ENCODE results near the gene MAD2L2. TPM values are rescaled to one million over a fixed set of nuclear protein-coding genes. Genes with fewer than 3 reads are reported as not detected.
A peak's percentile ranks its signal among the peaks of the same experiment; 100 is the strongest.

MAD2L2 gene
- total RNA-seq, 1 experiment from 2014 or later: 283 TPM

DNA sequence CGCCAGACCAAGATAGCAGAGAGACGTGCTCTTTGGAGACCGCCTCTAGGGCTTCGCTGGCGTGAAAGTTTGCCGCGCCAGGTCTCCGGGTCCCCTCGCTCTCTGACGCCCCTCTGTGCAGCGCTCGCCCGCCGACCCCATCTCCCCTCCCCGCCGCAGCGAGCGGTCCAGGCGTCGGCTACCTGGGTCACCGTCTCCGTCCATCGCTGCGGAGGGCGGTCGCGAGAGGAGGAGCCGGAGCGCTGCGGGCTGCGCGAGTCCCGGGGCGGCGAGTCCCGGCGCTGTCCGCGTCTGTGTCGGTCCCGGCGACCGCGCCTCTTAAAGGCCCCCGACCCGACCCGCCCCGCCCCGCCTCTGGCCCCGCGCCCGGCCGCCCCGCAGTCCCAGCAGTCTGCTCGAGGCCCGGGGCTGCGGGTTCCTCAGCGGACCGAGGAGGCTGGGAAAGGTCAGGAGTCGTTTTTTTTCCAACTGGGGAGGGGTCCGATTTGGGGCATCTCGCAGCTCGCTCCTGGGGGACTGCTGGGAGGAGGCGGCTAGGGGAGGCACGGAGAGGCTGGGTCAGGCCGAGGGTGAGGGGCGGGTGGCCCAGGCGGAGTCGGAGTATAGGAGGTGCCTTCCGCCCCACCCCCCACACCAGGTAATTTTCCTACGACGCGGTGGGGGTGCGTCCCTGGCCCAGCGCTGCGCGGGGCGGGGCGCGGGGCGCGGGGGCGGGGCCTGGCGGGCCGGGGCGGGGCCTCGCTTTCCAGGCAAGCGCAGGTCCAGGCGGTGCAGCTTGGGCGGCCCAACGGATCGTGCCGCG is 26.6 kb downstream of the MAD2L2 start, which contains the start of the genes FBXO2 and FBXO44:
Gene FBXO2, minus strand, starts transcription at position 293 of the 802 bp plus-strand sequence. Its CDS starts 89 bp downstream, at position 204.
Gene FBXO44, plus strand, starts transcription at position 741 of the 802 bp plus-strand sequence. CDS start 959 bp downstream, outside the sequence.
- H3K56ac ChIP-seq (ENCODE audit: insufficient read length, low read depth, low read length): no peak within 1 kb of the TSS
- no peak within 1 kb of the TSS for H2BK12ac ChIP-seq (ENCODE audit: insufficient read length, low read depth, low read length)
- H2BK20ac ChIP-seq (ENCODE audit: low read depth, low read length, poor library complexity, severe bottlenecking): no peak within 1 kb of the TSS
- H3K4me1 Mint-ChIP-seq: peaks cover 26 to 31% of the 10 kb centered on the region in 2 experiments
- peak within 1 kb of the TSS; percentile 84 for H3K4me2 ChIP-seq (ENCODE audit: insufficient read depth, insufficient read length, low read length)
- no peaks in the 10 kb centered on the region for H3K79me2 ChIP-seq (ENCODE audit: insufficient read depth, low read length)
- H3K4me3 Mint-ChIP-seq: peak within 1 kb of the TSS; percentile 71 to 85
- H4K20me1 ChIP-seq (ENCODE audit: control insufficient read depth, insufficient read depth, insufficient read length): no peaks in the 10 kb centered on the region
- TF ChIP-seq CTCF (conservative IDR thresholded peaks at IDR 0.05): no peak
- H3K9ac ChIP-seq (ENCODE audit: extremely low read depth, insufficient read length, low read length): peak within 1 kb of the TSS; percentile 34
- H3K79me1 ChIP-seq (ENCODE audit: insufficient read depth, low read depth, low read length, poor library complexity, severe bottlenecking): no peaks in the 10 kb centered on the region
- peak; percentile 91 for DNase-seq
- no peak within 1 kb of the TSS for H2AFZ ChIP-seq (ENCODE audit: low read length)
- H3K23ac ChIP-seq (ENCODE audit: insufficient read length, low read depth, low read length): no peak within 1 kb of the TSS
- H3K36me3 Mint-ChIP-seq (ENCODE audit: insufficient read depth in 1 of 3, low read depth in 3 of 3): peaks cover 6 to 27% (median 22%) of the 10 kb centered on the region in 3 experiments
- no peak within 1 kb of the TSS for H4K8ac ChIP-seq (replicated peaks; ENCODE audit: insufficient read length, low read depth, low read length)
- H3K27me3 Mint-ChIP-seq (ENCODE audit: low read depth): peaks cover 42% of the 10 kb centered on the region
- H4K5ac ChIP-seq (ENCODE audit: insufficient read length, low read depth, low read length): no peak within 1 kb of the TSS
- no peaks in the 10 kb centered on the region for H3K9me3 Mint-ChIP-seq
- peak within 1 kb of the TSS; percentile 60 for H3K14ac ChIP-seq (ENCODE audit: insufficient read depth, low read length)
- no peak within 1 kb of the TSS for H3T11ph ChIP-seq (ENCODE audit: low read length)
- no peak within 1 kb of the TSS for H2BK15ac ChIP-seq (ENCODE audit: low read depth, low read length)
- H2AK5ac ChIP-seq (ENCODE audit: insufficient read length, low read length): no peak within 1 kb of the TSS
- H3K4ac ChIP-seq (ENCODE audit: low read depth, low read length): no peak within 1 kb of the TSS
- no peak within 1 kb of the TSS for H4K91ac ChIP-seq (ENCODE audit: insufficient read length, low read depth, low read length)
- H3K27ac Mint-ChIP-seq: peak within 1 kb of the TSS in 1 of 3 experiments; percentile 84; a peak in 1 of 7 replicates
- no peaks in the 10 kb centered on the region; the same call in 1 of the 2 replicates for H3K27me3 ChIP-seq (ENCODE audit: insufficient read depth, low read length)
- no peak within 1 kb of the TSS for H3K27ac ChIP-seq (ENCODE audit: insufficient read length, low read depth, low read length)
- no peaks in the 10 kb centered on the region for H3K9me3 ChIP-seq (ENCODE audit: control insufficient read depth, low read depth, low read length)
- no peak within 1 kb of the TSS for H2BK5ac ChIP-seq (ENCODE audit: insufficient read length, low read length)
- H2BK120ac ChIP-seq (ENCODE audit: low read depth, low read length, poor library complexity, severe bottlenecking): no peak within 1 kb of the TSS
- H3K18ac ChIP-seq (ENCODE audit: insufficient read length, low read depth, low read length): no peak within 1 kb of the TSS
- no CpG with 5 or more reads among the region's 94 CpGs for WGBS (ENCODE audit: extremely low coverage, insufficient read length, low lambda C conversion rate)
- no peaks in the 10 kb centered on the region; the same call in 1 of the 2 replicates for H3K4me1 ChIP-seq (ENCODE audit: insufficient read depth, low read length)
- peaks cover 9% of the 10 kb centered on the region for H3K23me2 ChIP-seq (ENCODE audit: insufficient read length, low read depth, low read length, poor library complexity, severe bottlenecking)

Data from H9 (cell line).